T47D (cell line): ENCODE measurements around the gene NSRP1.
"Not testable (repeated sequence)": the region's sequence is repeated elsewhere in the genome, so short reads cannot be mapped to it uniquely, and the experiment has no call there.

Source experiments
- DNase-seq, 2 experiments: peaks; one replicate each; pipeline versions ENCODE4 v3.0.0 to v3.0.0-alpha.2; 2011 to 2012; ENCODE audit warnings: low read depth in 1 of 2, low spot score in 1 of 2
- JUND ChIP-seq: IDR thresholded peaks from 2 replicates; pipeline ENCODE4 v1.6.1; 2012; ENCODE audit warnings: low read depth
- in situ Hi-C: cut with HindIII; loops from 2 replicates; pipeline ENCODE4 v1.10.0; 2016; ENCODE audit warnings: low sequenced_read_pairs, low pct_unique_long_range_greater_than_20kb

The NSRP1 gene

DNA sequence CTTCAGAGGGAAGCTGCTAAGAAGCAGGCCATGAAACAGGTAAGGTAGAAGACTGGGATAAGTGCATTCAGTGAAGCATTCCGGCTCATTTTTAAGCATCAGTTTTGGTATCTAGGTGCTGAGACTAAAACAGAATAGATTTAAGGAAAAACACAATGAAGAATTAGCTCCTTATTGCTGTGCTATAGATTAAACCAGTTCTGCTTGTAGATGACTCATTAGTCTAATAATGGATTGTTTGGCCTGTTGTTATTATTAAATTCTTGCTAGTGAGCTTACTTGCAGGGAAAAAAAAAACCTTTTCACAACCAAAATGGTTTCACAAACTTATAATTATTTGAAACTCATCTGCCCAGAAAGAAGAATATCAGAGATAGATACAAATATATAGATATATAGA is 55.9 kb downstream of the NSRP1 start:
- in situ Hi-C loops: no loop called here
- no peak for TF ChIP-seq JUND
- no peak for DNase-seq

- in situ Hi-C loops: no loop called here
- no peak for TF ChIP-seq JUND
- no peak for DNase-seq
These were observed 57.0 kb downstream of the NSRP1 start for GRCh38 chr17:30173649-30174048.

GRCh38 chr17:30174556-30174955 is 57.9 kb downstream of the NSRP1 start:
- in situ Hi-C loops: no loop called here

GRCh38 chr17:30176855-30177254 is 60.2 kb downstream of the NSRP1 start:
- no peak for DNase-seq
- no peak for TF ChIP-seq JUND
- in situ Hi-C loops: no loop called here

More at GRCh38 chr17:30174556-30174955, 57.9 kb downstream of the NSRP1 start:
- TF ChIP-seq JUND: no peak
- no peak for DNase-seq

DNA sequence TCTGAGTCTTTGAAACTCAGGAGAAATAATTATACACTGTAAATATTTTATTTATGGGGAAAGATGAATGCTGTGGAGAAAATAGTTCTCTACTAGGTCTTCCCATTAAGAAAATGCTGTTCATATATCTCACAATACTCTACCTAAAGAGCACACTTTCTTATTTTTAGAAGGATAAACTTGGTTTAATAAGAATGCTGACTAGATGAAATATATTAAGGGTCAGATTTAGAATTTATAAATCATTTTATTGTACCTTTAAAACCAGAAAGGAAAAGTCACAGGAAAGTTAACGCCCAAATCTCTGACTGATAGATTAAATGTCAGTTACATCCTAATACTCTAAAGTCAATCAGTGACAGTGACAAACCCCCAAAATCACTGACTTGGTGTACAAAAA is 70.1 kb downstream of the NSRP1 start:
- no peak for DNase-seq
- TF ChIP-seq JUND: no peak
- in situ Hi-C loops: no loop called here

GRCh38 chr17:30187573-30187972 is 71.0 kb downstream of the NSRP1 start:
- in situ Hi-C loops: no loop called here
- no peak for TF ChIP-seq JUND

DNA sequence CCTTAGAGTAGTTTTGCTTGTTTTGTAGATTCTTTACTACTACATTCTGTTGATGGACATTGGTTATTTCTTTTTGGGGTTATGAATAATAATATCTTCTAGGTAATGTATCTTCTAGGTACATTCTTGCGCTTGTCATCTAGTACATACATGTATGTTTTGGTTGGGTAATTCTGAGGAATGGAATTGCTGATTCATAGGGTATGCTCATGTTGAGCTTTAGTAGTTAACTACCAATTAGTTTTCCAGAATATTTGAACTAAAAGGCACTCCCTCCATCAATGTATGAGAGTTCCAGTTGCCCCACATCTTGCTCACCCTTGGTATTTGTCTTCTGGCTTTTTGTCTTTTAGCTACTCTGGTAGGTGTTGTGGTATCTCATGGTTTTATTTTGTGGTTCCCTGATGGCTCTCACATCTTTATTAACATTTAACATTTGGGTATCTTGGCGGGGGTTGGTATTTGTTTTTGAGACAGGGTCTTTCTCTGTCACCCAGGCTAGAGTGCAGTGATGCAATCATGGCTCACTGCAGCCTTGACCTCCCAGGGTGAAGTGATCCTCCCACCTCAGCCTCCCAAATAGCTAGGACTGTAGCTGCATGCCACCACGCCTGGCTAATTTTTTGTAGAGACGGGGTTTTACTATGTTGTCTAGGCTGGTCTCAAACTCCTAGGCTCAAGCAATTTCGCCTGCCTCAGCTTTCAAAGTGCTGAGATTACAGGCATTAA is 71.8 kb downstream of the NSRP1 start:
- in situ Hi-C loops: no loop called here
- DNase-seq: no peak
- no peak for TF ChIP-seq JUND

More at GRCh38 chr17:30187573-30187972, 71.0 kb downstream of the NSRP1 start:
- no peak for DNase-seq

- no peak for TF ChIP-seq JUND
- in situ Hi-C loops: no loop called here
These were observed 74.5 kb downstream of the NSRP1 start for GRCh38 chr17:30191072-30191471.

GRCh38 chr17:30196504-30196903 is 79.9 kb downstream of the NSRP1 start:
- TF ChIP-seq JUND: no peak
- DNase-seq: no peak
- in situ Hi-C loops: no loop called here

More at GRCh38 chr17:30191072-30191471, 74.5 kb downstream of the NSRP1 start:
- no peak for DNase-seq

DNA sequence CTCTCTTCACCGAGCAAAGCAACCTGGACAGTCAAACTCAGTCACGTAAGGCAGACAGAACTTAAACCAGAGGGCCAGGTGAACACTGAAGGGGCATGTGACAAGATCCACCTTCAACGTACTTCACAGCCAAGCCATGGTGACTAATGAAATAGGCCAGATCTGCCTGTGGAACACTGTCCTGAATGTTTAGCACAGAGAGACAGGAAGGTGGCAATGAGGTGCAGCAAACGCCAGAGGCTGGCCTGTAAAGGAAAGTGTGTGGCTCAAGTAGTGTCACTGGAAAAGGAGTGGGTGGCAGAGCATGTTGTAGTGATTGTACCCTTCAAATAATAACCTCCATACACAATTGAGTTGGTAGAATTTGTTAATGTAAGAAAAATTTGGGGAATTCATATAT is 80.8 kb downstream of the NSRP1 start:
- DNase-seq: peak in 1 of 2 experiments; percentile 9
- no peak for TF ChIP-seq JUND
- in situ Hi-C loops: no loop called here

DNA sequence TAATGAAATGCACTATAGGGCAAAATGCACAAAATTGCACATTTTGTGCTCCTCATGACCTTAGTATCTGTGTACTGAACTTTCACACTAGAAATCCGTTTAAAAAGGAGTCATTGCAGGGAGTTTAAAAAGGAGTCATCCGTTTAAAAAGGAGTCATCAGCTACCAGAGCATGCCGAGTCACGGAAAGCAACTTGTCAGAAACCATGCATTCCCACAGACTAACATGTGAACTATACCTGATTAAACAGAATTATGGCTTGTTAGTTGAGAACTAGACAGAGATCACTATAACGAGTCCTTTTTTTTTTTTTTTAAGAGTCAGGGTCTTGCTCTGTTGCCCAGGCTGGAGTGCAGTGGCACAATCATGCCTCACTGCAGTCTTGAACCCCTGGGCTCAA is 83.0 kb downstream of the NSRP1 start:
- TF ChIP-seq JUND: no peak
- in situ Hi-C loops: no loop called here
- DNase-seq: no peak

DNA sequence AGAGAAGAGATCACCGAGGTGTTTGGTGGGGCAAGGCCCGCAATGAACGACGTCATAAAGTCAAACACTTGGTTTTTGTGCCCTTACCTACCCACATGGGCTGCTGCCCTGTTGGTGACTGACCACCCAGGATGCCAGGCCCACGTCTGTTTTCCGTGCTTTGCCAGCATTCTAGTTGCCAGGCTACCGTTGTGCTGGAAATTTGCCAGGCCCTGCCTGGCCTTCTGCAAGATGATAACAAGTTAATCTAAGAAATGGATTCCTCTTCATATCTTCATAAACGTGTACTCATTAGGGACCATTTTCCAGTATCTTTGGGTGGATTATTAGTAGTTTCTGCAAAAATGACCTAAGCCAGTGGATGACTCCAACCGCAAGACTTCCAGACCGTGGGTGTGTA is 83.5 kb downstream of the NSRP1 start:
- no peak for TF ChIP-seq JUND
- in situ Hi-C loops: no loop called here
- no peak for DNase-seq

DNA sequence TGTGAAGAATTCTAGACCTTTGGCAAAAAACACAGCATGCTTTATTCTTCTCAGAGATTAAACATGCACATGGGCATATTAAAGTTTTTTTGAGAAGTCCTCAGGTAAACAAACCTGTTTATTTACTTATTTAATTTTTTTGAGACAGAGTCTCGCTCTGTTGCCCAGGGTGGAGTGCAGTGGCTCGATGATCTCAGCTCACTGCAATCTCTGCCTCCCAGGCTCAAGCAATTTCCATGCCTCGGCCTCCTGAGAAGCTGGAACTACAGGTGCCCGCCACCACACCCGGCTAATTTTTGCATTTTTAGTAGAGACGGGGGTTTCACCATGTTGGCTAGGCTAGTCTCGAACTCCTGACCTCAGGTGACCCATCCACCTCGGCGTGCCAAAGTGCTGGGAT is 84.0 kb downstream of the NSRP1 start:
- in situ Hi-C loops, DNase-seq: not testable (repeated sequence)

GRCh38 chr17:30203471-30203981 is 86.9 kb downstream of the NSRP1 start:
- DNase-seq: peak in 1 of 2 experiments; percentile 21
- no peak for TF ChIP-seq JUND
- in situ Hi-C loops: no loop called here
